Astrocyte of the cerebellum (primary cell): ENCODE measurements around the gene DPP6.
A peak's percentile ranks its signal among the peaks of the same experiment; 100 is the strongest.

ENCODE experiments used
- DNase-seq: peaks from one replicate; pipeline ENCODE4 v3.0.0-alpha.2; 2011; ENCODE audit warnings: low read depth
- H3K4me3 ChIP-seq: 2 replicates; pipeline ENCODE4 v1.5.1; 2011; ENCODE audit warnings: mild to moderate bottlenecking, low read depth, low read length, moderate library complexity
- in situ Hi-C: cut with HindIII; loops from 2 replicates; pipeline ENCODE4 v1.10.0; 2017; ENCODE audit warnings: low sequenced_read_pairs
- TF ChIP-seq, protein P1 (sequence below): IDR thresholded peaks from 2 replicates; pipeline ENCODE4 v1.5.1; 2012; ENCODE audit warnings: low read length, low read depth, moderate library complexity, mild to moderate bottlenecking; ENCODE audit errors: missing control alignments

DPP6 gene

DNA sequence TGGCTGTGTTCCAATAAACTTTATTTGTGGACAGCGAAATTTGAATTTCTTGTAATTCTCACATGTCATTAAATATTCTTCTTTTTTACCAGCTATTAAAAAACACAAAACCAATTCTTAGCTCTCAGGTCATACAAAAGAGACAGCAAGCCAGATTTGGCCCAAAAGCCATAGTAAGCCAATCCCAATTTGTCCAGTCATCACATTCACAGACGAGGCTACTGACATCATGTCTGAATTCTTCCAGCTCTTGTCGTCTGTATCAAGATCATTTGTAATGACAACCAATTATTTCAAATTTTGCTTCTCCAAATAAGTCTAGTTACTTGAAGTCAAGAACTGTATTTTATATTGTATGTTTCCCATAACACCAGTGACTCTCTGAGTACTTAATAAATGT lies 684.2 kb downstream of the DPP6 start:
- no peak overlapping the region for H3K4me3 ChIP-seq
- in situ Hi-C loops, result no loop called here
- no peak for DNase-seq
- TF ChIP-seq, protein P1, sequence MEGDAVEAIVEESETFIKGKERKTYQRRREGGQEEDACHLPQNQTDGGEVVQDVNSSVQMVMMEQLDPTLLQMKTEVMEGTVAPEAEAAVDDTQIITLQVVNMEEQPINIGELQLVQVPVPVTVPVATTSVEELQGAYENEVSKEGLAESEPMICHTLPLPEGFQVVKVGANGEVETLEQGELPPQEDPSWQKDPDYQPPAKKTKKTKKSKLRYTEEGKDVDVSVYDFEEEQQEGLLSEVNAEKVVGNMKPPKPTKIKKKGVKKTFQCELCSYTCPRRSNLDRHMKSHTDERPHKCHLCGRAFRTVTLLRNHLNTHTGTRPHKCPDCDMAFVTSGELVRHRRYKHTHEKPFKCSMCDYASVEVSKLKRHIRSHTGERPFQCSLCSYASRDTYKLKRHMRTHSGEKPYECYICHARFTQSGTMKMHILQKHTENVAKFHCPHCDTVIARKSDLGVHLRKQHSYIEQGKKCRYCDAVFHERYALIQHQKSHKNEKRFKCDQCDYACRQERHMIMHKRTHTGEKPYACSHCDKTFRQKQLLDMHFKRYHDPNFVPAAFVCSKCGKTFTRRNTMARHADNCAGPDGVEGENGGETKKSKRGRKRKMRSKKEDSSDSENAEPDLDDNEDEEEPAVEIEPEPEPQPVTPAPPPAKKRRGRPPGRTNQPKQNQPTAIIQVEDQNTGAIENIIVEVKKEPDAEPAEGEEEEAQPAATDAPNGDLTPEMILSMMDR, result no peak

DNA sequence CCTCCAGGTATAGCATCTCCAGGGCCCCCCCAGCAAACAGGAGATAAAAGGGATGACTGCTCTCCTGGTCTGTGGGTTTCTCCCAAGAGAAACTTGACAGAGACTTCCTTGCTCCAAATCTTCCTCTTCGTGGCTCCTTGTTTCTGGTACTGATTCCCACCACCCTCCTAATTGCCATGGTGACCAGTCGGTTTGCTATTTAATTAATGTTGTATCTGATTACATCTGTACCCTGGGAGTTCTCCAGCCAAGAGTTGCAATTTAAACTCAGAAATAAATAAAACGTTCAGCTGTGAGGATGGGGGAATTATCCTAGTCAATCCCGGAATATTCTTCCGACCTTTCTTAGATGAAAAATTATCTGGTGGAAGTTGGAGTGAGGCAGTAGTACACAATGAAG lies 686.0 kb downstream of the DPP6 start:
- TF ChIP-seq, protein P1, result no peak
- no peak overlapping the region for H3K4me3 ChIP-seq
- in situ Hi-C loops, result no loop called here
- DNase-seq, result no peak

GRCh38 chr7:154741131-154741530 lies 688.9 kb downstream of the DPP6 start:
- DNase-seq, result no peak
- TF ChIP-seq, protein P1, result no peak
- H3K4me3 ChIP-seq, result no peak overlapping the region
- in situ Hi-C loops, result no loop called here

DNA sequence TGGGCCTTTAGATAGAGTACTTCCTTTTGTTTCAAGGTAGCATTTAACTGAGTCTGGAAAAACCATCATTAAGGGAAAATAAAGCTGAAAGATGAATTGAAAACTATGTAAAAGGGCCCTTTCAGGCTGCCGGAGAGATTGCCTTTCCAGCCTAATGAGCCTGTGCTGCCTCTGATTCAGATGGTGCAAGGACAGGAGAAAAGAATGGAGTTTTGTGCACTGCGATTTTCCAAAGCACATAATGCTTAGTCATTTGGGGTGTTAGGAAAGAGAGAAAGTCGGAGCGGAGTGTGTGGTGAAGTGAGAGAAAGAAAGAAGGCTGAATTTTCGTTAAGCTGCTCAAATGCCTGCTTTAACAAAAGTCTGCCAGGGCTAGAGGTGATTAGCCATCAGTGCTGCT lies 691.0 kb downstream of the DPP6 start:
- DNase-seq, result no peak
- in situ Hi-C loops, result no loop called here
- no peak overlapping the region for H3K4me3 ChIP-seq
- TF ChIP-seq, protein P1, result no peak

- in situ Hi-C loops, result no loop called here
- H3K4me3 ChIP-seq, result no peak overlapping the region
- DNase-seq, result no peak
- TF ChIP-seq, protein P1, result peak; percentile 72
Observed at GRCh38 chr7:154744256-154744860, 692.2 kb downstream of the DPP6 start.

- H3K4me3 ChIP-seq, result no peak overlapping the region
- TF ChIP-seq, protein P1, result no peak
- in situ Hi-C loops, result no loop called here
- no peak for DNase-seq
Observed at GRCh38 chr7:154744861-154745258, 692.7 kb downstream of the DPP6 start.
